Measurements from ENCODE around the gene M1AP. TPM values are rescaled to one million over a fixed set of nuclear protein-coding genes. Genes with fewer than 3 reads are reported as not detected.
"Not testable (repeated sequence)": the region's sequence is repeated elsewhere in the genome, so short reads cannot be mapped to it uniquely, and the experiment has no call there.

Gene M1AP
- total RNA-seq, 1 donor from 2014 or later, result not detected

- H3K4me3 ChIP-seq, result no peak overlapping the region
- TF ChIP-seq CTCF (IDR thresholded peaks at IDR 0.05; ENCODE audit: borderline replicate concordance), result no peak
- no peaks in the 10 kb centered on the region for H3K4me1 ChIP-seq
- intact Hi-C loops (cut with micrococcal nuclease), result no loop called here
- peaks cover 61% of the 10 kb centered on the region for H3K27me3 ChIP-seq (ENCODE audit: low read depth)
- H3K36me3 ChIP-seq, result no peaks in the 10 kb centered on the region
- no peak overlapping the region for H3K27ac ChIP-seq (replicated peaks)
- no peak for DNase-seq
- H3K9me3 ChIP-seq (replicated peaks), result no peaks in the 10 kb centered on the region
These were observed 81.9 kb downstream of the M1AP start for GRCh38 chr2:74566076-74566753.

- no peak overlapping the region for H3K27ac ChIP-seq (replicated peaks)
- no peaks in the 10 kb centered on the region for H3K9me3 ChIP-seq (replicated peaks)
- intact Hi-C loops (cut with micrococcal nuclease), result no loop called here
- H3K4me3 ChIP-seq, result no peak overlapping the region
- no peak for DNase-seq
- H3K27me3 ChIP-seq (ENCODE audit: low read depth), result peaks cover 72% of the 10 kb centered on the region
- no peak for TF ChIP-seq CTCF (IDR thresholded peaks at IDR 0.05; ENCODE audit: borderline replicate concordance)
- H3K36me3 ChIP-seq, result no peaks in the 10 kb centered on the region
- no peaks in the 10 kb centered on the region for H3K4me1 ChIP-seq
These were observed 83.9 kb downstream of the M1AP start for GRCh38 chr2:74564222-74564621.

- no peaks in the 10 kb centered on the region for H3K36me3 ChIP-seq
- H3K27ac ChIP-seq (replicated peaks), result no peak overlapping the region
- no peaks in the 10 kb centered on the region for H3K4me1 ChIP-seq
- no peak overlapping the region for H3K4me3 ChIP-seq
- intact Hi-C loops (cut with micrococcal nuclease), result no loop called here
- TF ChIP-seq CTCF (IDR thresholded peaks at IDR 0.05; ENCODE audit: borderline replicate concordance), result no peak
- no peak for DNase-seq
- H3K27me3 ChIP-seq (ENCODE audit: low read depth), result peaks cover 59% of the 10 kb centered on the region
- H3K9me3 ChIP-seq (replicated peaks), result no peaks in the 10 kb centered on the region
These were observed 85.9 kb downstream of the M1AP start for GRCh38 chr2:74562126-74562775.

- H3K4me1 ChIP-seq; H3K9me3 ChIP-seq (replicated peaks); DNase-seq; H3K27ac ChIP-seq (replicated peaks); H3K4me3 ChIP-seq; intact Hi-C loops (cut with micrococcal nuclease); H3K36me3 ChIP-seq: not testable (repeated sequence)
- peaks cover 59% of the 10 kb centered on the region for H3K27me3 ChIP-seq (ENCODE audit: low read depth)
These were observed 87.1 kb downstream of the M1AP start for GRCh38 chr2:74561022-74561421.

- Histone ChIP-seq H3K4me1 (peaks cover 1% of the 10 kb centered on the region), H3K4me3 (no peak overlapping the region), H3K27me3 (ENCODE audit: low read depth) (peaks cover 59% of the 10 kb centered on the region), H3K27ac (replicated peaks) (no peak overlapping the region), H3K36me3 (no peaks in the 10 kb centered on the region), H3K9me3 (replicated peaks) (no peaks in the 10 kb centered on the region)
- intact Hi-C loops (cut with micrococcal nuclease), result no loop called here
- no peak for TF ChIP-seq CTCF (IDR thresholded peaks at IDR 0.05; ENCODE audit: borderline replicate concordance)
- DNase-seq, result no peak
These were observed 87.5 kb downstream of the M1AP start for GRCh38 chr2:74560591-74560990.

GRCh38 chr2:74559912-74560311, 88.2 kb downstream of the M1AP start:
- H3K4me1 ChIP-seq, result peaks cover 8% of the 10 kb centered on the region
- DNase-seq, result no peak
- no peaks in the 10 kb centered on the region for H3K36me3 ChIP-seq
- no peak overlapping the region for H3K4me3 ChIP-seq
- intact Hi-C loops (cut with micrococcal nuclease), result no loop called here
- H3K27ac ChIP-seq (replicated peaks), result no peak overlapping the region
- H3K9me3 ChIP-seq (replicated peaks), result no peaks in the 10 kb centered on the region
- peaks cover 59% of the 10 kb centered on the region for H3K27me3 ChIP-seq (ENCODE audit: low read depth)
- no peak for TF ChIP-seq CTCF (IDR thresholded peaks at IDR 0.05; ENCODE audit: borderline replicate concordance)
